GM04504 (cell line): ENCODE results near the gene CLCF1.
"Not testable (repeated sequence)": the region's sequence is repeated elsewhere in the genome, so short reads cannot be mapped to it uniquely, and the experiment has no call there.

Experiments used
- DNase-seq: peaks from one replicate; pipeline ENCODE4 v3.0.0-alpha.2; 2012; ENCODE audit warnings: low read depth

CLCF1 gene

DNA sequence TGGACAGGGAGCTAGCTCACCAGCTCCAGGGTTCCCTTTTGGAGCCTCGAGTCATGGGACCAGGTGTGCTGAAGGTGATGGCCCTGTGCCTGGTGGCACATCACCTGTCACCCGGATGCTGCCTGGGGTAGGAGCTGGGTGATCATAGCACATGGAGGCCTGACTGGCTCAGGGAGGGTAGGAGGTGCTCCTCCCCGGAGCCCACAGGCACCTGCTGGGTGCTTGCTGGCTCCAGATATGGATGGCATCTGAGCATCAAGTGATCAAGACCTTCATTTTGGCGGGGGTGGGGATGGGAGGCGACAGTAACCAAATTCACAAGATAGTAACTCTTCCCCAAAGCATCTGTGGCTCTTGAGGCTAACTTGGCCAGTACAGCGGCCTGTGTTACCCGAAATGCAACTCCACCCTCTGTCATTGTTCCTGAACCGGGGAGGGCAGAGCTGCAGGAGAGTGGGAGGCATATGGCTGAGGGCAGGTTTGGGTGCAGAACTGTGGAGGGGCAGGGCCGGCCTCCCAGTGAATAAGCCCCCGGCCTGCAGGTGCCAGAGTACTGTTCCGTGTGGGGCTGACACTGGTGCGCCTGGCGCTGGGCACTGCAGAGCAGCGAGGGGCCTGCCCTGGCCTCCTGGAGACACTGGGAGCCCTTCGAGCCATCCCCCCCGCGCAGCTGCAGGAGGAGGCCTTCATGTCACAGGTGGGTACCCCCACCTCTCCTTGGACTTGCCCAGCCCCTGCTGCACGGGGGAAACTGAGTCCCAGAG lies 35.2 kb upstream of the CLCF1 start:
- DNase-seq, result no peak

DNA sequence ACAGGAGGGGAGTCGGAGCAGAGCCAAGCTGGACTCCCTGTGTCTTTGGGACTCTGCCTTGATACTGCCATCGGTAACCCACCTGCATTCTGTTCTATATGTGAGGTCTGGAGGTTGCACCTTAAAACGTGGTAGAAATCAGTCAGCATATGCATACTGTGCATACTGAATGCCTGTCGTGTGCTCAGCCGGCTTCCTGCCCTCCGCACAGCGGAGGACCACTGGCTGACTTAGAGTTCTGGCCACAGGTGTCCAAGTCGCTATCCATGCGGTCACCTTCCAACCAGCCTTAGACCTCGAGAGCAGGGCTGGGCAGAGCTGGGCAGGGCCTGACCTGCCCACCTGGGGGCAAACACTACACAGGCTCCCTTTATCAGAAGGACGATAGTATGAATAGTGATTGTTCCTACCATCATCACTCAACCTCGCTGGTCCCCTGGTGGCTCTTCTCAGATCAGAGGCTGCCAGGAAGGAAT lies 34.3 kb upstream of the CLCF1 start:
- DNase-seq, result no peak

DNA sequence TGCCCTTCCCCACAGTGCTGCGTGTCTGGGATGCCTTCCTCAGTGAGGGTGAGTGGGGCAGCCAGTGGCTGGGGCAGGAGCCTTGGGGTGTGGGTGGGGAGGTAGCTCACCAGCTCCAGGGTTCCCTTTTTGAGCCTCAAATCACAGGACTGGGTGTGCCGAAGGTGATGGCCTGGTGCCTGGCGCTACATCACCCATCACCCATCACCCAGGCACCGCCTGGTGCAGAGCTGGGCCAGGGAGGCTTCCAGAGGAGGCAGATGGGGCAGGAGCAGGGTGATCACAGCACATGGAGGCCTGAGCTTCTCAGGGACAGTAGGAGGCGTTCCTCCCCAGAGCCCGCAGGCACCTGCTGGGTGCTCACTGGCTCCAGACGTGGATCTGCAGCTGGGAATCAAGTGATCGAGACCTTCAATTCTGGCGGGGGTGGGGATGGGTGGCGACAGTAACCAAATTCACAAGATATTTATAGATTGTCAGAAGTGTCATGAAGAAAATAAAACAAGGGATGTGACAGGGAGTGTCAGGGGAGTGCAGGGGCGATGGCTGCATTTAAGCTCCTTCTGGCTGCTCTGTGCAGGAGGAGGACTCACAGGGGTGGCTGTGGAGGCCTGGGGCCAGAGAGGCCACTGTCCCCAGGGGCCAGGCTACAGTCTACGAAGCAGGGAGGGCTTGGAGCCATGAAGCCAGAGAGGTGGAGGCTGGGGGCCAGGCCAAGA lies 33.7 kb upstream of the CLCF1 start:
- DNase-seq, result no peak

DNA sequence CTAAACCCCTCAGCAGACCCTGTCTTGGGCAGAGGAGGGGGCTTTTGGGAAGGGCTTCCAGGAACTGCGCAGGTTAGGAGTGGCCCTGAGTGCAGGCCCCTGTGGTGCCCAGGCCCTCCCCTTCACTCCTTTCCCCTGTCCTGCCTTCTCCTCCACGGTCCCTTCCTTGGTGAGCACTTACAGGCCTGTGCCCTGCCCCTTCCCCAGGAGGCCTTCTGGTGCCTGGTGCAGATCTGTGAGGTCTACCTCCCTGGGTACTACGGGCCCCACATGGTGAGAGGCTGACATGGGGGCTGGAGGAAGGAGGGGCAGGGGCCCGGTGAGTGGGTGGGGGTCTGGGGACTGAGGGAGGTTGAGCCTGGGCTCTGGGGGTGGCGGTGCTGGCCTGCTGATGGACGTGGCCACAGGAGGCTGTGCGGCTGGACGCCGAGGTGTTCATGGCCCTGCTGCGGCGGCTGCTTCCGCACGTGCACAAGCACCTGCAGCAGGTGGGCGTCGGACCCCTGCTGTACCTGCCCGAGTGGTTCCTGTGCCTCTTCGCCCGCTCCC lies 33.1 kb upstream of the CLCF1 start:
- DNase-seq, result no peak

DNA sequence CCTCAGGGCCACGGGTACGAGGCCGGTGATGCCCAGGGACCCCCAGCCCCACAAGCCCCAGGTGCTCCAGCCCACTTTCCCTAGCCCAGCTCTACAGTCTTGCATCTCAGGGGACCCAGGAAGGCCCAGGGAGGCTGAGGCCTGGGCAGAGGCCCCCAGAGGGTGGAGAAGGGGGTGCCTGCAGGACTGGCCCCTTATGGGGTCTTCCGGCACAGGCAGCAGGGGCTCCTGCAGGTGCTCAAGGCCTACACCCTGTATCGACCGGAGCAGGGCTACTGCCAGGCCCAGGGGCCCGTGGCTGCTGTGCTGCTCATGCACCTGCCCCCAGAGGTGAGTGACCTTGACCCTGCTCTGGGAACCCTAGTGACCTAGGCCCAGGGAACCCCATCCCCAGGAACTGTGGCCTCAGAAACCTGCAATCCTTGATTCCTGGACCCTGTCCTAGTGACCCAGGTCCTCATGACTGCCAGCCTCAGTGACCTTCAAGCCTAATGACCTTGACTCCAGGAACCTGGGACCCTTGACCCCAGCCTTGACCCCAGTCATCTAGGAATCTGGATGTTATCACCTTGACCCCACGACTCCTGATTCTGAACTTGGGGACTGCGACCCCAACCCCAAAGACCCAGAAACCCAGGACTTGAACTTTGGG lies 32.4 kb upstream of the CLCF1 start:
- no peak for DNase-seq

DNA sequence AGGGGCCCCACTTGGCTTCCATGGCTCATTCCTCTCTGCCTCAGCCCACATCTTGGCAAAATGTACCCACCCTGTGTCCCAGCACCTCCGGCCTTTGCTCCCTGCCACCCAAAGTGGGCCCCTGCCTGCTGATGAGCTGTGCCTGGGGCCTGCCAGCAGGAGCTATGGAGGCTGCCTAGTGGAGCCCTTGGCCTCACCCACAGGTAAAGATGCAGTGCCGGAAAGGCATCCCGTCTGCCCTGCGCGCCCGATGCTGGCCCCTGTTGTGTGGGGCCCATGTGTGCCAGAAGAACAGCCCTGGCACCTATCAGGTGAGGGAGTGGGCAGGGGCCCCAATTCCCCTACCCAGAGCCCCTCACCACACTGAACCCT lies 31.8 kb upstream of the CLCF1 start:
- no peak for DNase-seq

DNA sequence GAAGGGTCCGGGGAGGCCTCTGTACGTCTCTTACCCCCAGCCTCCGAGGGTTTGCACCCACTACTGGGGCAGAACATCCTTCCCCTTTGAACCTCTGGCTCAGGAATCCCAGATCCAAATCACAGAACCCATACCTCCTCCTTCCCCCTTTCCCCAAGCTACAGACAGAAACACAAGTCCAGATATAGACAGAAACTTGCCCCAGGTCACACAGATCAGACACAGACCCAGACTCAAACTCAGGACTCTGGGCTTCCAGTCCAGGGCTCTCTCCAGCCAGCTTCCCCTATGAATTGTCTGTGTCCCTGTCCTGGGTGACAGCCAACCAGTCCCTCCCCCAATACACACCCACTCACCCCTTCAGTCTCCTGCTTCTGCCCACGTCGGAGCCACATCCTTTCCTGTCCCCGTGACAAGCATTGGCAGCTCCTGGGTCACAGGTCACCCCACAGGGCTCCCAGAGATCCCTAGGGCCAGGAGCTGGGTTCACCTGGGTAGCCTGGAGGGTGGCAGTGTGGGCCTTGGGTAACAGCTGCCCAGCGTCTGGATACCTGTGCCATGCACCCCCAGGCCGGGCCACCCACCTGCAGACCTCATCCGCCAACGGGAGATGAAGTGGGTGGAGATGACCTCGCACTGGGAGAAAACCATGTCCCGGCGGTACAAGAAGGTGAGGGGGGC lies 31.3 kb upstream of the CLCF1 start:
- no peak for DNase-seq

DNA sequence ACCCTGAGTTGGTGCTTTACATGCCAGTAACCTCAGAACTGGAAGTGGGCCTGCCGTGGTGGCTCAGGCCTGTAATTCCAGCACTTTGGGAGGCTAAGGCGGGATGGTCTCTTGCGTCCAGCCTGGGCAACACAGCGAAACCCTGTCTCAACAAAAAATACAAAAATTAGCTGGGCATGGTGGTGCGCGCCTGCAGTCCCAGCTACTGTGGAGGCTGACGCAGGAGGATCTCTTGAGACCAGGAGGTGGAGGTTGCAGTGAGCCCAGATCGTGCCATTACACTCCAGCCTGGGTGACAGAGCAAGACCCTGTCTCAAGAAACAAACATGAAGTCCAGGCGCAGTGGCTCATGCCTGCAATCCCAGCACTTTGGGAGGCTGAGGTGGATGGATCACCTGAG lies 29.7 kb upstream of the CLCF1 start:
- DNase-seq, result not testable (repeated sequence)

DNA sequence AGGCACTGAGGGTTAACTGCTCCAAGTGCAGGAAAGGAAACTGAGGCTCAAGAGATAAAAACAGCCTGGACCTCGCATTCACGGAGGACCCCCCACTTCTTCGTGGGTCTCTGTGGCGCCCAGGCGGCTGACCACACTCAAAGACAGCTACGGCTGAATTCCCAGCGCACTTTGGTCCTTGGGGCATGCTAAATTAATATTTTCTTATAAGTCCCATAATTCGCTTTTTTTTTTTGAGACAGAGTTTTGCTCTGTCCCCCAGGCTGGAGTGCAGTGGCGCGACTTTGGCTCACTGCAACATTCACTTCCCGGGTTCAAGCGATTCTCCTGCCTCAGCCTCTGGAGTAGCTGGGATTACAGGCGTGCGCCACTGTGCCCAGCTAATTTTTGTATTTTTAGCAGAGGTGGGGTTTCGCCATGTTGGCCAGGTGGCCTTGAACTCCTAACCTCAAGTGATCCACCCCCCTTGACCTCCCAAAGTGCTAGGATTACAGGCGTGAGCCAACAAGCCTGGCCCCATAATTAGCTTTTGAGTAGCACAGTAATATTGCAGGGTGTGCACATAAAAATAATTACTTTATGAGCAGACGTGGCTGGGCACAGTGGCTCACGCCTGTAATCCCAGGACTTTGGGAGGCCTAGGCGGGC lies 28.9 kb upstream of the CLCF1 start:
- not testable (repeated sequence) for DNase-seq

DNA sequence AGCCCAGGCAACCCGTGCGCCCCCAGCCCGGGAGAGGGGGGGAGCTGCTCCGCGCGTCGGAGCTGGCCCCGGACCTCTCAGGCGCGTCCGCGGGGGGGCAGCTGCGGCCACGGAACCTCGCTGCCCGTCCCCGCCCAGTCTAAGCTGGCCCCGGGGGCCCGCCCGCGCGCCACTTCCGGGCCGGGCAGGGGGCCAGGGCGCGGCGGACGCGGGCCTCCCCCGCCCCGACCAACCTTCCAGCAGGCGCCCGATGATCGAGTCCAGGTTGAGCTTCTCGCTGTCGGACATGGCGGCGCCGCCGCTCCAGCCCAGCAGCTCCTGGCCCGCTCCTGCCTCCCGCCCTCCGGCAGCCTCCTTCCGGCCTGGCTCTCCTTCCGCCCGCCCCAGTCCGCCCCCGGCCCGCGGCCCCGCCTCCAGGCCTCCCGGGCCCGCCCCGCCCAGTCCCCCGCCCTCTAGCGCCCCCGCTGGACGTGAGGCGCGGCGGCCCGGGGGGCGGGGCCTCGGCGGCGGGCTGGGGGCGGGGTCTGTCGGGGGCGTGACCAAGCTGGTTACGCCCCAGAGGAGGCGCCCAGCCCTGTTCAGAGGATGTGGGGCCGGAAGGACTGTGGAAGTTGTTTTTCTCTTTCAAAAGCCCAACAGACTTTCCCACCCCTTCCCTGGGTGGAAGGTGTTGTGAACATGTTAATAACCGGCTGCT lies 28.2 kb upstream of the CLCF1 start, which contains the start of gene PPP1CA:
Gene PPP1CA, minus strand, starts transcription at position 364 of the 697 bp plus-strand sequence. Its CDS starts 76 bp downstream, at position 288.
- DNase-seq, result peak; percentile 72

DNA sequence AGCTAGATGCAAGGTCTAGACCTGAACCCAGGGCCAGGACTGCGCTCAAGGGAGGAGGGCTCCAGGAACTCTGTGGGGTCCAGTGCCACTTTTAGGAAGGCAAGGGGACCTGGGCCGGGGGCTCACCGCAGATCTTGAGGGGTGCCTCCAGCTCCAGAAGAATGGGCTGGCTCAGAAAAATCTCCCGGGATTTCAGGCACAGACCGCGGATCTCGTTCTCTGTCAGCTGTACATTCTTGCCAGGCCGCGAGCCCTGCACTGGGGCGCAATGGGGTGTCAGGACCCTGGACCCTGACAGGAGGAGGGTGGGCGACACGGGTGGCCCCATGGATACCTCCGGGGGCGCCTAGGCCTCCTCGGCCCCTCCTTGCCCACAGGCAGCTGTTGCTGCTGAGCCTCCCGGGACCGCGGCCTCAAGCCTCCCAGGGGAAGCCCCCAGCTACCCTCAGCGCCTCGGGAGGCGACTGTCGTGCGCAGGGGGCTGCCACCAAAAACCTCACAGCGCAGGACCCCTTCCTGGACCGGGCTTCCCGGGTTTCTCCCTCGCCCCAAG lies 27.6 kb upstream of the CLCF1 start:
- no peak for DNase-seq

DNA sequence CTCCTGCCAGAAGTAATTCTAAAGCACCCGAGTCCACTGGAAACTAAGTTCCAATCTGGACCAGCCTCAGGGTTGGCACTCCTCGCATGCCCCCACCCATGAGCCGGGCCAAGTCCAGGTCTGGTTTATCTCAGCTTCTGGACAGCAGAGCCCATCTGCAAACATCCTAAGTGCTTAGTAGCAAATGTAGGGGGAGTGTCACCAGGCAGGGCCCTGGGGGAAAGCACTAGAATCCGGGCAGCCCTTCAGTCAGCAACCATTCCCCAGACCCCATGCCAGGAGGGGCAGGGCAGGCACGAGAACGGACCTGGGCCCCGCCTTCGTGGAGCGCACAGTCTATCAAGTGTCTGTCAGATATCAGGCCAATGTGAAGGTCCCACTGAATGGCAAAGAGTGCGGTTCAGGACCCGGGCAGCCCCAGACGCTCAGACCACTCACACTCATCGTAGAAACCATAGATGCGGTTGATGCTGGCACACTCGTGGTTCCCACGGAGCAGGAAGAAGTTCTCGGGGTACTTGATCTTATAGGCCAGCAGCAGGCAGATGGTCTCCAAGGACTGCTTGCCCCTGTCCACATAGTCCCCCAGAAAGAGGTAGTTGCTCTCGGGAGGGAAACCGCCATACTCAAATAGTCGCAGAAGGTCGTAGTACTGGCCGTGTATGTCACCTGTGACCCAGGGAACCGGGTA lies 27.0 kb upstream of the CLCF1 start:
- DNase-seq, result no peak

DNA sequence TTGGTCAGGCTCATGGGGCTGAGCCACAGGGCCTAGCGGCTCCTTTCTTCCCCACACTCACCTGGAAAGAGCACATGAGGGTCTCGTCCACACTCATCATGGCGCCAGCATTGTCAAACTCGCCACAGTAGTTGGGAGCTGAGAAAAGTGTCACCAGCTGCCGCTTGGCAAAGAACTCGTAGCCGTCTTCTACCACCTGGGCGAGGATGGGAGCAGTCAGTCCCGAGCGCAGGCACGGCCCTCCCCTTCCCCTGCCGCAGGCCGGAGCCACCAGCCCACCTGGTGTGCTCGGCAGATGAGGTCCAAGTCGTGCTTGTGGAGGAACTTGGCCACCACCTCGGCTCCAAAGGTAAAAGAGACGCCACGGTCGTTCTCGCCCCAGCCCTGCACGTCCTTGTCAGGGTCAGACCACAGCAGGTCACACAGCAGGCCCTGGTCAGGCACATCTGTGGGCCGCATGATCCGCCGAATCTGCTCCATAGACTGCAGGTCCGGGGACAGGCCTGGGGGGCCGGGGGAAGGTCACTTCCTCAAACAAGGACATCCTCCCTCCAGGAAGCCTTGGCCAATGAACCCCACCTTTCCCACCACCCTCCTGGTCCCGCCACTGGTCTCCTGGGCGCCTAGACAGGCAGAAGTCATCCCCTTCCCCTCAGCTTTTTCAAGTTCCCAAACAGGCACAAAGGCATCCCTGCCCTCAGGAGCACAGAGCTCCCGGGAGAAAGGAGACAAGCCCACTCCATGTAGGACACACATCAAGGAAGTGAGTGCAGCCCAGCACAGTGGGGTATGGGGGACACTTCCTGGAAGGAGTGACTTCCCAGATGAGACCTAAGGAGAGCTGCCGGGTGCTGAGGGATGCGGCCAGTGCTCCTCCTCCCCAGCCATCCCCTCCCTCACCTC lies 25.5 kb upstream of the CLCF1 start:
- no peak for DNase-seq

DNA sequence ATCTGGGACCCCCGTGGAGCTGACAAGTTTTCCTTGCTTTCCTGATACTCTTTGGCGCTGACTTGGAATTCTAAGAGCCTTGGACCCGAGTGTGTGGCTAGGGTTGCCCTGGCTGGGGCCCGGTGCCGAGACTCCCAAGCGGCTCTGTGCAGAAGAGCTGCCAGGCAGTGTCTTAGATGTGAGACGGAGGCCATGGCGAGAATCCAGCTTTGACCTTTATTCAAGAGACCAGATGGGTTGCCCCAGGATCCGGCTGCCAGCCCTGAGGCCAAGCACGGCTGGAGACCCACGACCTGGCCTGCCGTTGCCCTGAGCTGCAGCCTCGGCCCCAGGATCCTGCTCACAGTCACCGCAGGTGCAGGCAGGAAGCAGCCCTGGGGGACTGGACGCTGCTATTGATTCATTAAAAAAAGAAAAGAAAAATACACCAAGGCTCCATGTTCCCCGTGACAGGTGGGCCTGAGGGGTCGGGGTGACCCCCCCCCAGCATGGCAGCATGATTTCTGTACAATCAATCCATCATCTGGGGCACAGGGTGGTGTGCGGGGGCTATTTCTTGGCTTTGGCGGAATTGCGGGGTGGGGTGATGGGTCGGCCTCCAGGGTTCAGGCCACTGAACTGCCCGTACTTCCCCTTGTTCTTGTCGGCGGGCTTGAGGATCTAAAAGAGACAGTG lies 24.7 kb upstream of the CLCF1 start:
- no peak for DNase-seq

DNA sequence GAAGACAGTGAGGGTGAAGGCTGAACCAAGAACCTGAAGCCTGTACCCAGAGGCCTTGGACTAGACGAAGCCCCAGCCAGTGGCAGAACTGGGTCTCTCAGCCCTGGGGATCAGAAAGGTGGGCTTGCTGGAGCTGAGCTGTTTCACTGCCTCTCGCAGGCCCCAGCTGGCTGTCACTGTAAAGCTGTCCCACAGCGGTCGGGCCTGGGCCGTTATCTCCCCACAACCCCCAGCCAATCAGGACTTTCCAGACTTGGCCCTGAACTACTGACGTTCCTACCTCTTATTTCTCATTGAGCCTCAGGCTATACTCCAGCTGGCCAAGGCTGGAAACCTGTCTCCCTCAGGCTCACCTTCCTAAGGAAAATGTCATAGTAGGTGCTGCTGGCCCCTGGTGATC lies 24.1 kb upstream of the CLCF1 start:
- no peak for DNase-seq

DNA sequence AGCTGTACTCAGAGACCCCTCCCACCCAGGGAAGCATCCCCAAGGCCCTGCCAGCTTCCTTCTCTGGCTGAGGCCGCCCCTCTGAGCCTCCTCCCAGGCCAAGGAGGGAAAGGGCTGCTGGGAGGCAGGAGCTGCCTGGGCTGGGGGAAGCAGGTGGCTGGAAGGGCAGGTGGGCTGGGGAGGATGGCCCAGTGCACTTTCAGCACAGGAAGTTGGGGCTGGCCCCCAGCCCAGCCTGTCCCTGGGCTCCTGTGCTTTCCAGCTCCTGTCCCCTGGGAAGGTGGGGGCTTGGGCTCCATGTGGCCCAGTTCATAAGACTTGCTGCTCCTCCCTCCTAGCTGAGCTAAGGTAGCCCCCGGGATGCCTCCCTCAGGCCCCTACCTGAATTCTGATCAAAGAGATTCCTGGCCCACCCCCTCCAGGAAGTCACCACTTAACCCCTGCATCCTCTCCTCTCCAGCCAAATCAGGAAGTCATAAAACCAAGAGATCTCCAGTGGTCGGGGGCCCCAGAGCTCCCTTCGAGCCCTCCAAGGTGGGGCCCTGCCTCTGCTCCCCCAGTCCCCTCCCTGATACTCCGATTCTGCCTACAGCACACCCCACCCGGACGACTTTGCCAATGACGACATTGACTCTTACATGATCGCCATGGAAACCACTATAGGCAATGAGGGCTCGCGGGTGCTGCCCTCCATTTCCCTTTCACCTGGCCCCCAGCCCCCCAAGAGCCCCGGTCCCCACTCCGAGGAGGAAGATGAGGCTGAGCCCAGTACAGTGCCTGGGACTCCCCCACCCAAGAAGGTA lies 23.4 kb upstream of the CLCF1 start:
- DNase-seq, result no peak

DNA sequence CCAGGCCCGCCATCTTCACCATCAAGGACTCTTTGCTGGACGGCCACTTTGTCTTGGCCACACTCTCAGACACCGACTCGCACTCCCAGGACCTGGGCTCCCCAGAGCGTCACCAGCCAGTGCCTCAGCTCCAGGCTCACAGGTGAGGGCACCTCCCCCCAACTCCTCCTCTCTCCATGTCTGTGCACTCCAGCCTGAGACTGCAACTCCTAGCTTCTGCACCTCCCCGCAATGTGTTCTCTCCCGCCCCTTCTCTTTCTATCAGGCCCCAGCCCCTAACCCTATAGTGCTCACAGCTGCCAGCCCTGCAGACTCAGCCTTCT lies 22.8 kb upstream of the CLCF1 start:
- no peak for DNase-seq
